Activated naive CD8-positive, alpha-beta T cell treated with anti-CD3 and anti-CD28 coated beads, Interleukin-2, amount 10 ng/mL, durations not matched to agents 7 days and 5 days (primary cell): ENCODE results near the gene OR52N4. TPM values are rescaled to one million over a fixed set of nuclear protein-coding genes. Genes with fewer than 3 reads are reported as not detected.

Experiments
- ATAC-seq: fragments of 150-1000 bp; cut with Tn5 transposase; one replicate; pipeline ENCODE4 v1.10.0; 2021; ENCODE audit warnings: low read depth, moderate library complexity
- POLR2A ChIA-PET: fragments of 350-600 bp; sonication (Branson Sonifier 250); formaldehyde crosslinking; loops from one replicate; lab custom pipeline; 2021; ENCODE audit warnings: antibody characterized with exemption; lab: Charles Lee
- DNase-seq: peaks from one replicate; pipeline ENCODE4 v3.0.0; 2021
- H3K27ac Mint-ChIP-seq: one replicate; pipeline ENCODE4 v1.8.0; 2022; ENCODE audit warnings: mild to moderate bottlenecking, mixed read lengths
- H3K27me3 Mint-ChIP-seq: one replicate; pipeline ENCODE4 v1.8.0; 2022; ENCODE audit warnings: mild to moderate bottlenecking, moderate library complexity, mixed read lengths
- H3K36me3 Mint-ChIP-seq: one replicate; pipeline ENCODE4 v1.8.0; 2021; ENCODE audit warnings: mild to moderate bottlenecking, mixed read lengths
- H3K4me1 Mint-ChIP-seq: one replicate; pipeline ENCODE4 v1.8.0; 2021; ENCODE audit warnings: mixed read lengths
- H3K4me3 Mint-ChIP-seq: one replicate; pipeline ENCODE4 v1.8.0; 2022; ENCODE audit warnings: mild to moderate bottlenecking, moderate library complexity, mixed read lengths
- H3K9me3 Mint-ChIP-seq: one replicate; pipeline ENCODE4 v1.8.0; 2021; ENCODE audit warnings: mixed read lengths
- total RNA-seq, 2 experiments: library from RNA; stranded (reverse); gene quantifications; one replicate each; pipeline ENCODE4 v1.2.3, GENCODE V29; 2021

Gene OR52N4
- total RNA-seq, 2 experiments from 2014 or later, result 1.7 to 1.8 TPM

DNA sequence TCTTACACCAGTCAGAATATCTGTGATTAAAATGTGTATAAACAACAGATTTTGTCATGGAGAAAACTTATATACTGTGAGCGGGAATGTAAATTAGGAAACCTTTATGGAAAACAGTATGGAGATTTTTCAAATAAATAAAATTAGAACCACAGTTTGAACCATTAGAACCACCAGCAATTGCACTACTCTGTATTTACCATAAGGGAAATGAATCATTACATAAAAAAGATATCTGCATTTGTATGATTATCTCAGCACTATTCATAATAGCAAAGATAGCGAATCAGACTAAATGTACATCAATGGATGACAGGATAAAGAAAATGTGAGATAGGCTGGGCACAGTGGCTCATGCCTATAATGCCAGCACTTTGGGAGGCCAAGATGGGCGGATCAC lies 7.4 kb upstream of the OR52N4 start:
- Mint-ChIP-seq H3K4me3 (no peak overlapping the region), H3K27me3 (peaks cover 2% of the 10 kb centered on the region), H3K27ac (no peak overlapping the region), H3K9me3 (peaks cover 8% of the 10 kb centered on the region), H3K36me3 (peaks cover 2% of the 10 kb centered on the region), H3K4me1 (no peaks in the 10 kb centered on the region)
- POLR2A ChIA-PET, result interaction anchor here (0.7 kb wide), 1 partner anchor 33 kb away, joined by 6 read pairs; no protein-coding TSS in a partner anchor
- DNase-seq, result no peak
- ATAC-seq, result no peak

GRCh38 chr11:5749836-5750235 lies 4.2 kb upstream of the OR52N4 start:
- POLR2A ChIA-PET, result no interaction called here
- peaks cover 2% of the 10 kb centered on the region for H3K36me3 Mint-ChIP-seq

DNA sequence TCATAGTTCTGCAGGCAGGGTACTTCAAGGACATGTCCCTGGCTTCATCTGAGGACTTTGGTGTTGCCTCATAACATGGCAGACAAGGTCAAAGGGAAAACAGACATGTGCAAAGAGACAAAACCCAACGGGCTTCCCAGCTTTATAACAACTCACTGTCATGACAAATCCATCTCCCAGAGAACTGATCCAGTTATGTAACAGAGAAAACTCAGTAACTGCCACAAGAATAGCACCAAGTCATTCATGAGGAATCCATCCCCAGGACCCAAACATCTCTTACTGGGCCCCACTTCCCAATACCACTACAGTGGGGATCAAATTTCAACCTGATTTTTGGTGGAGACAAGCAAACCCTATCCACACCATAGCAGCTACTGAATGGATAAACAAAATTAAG lies 13.0 kb downstream of the OR52N4 start:
- Mint-ChIP-seq H3K9me3 (no peaks in the 10 kb centered on the region), H3K4me1 (no peaks in the 10 kb centered on the region), H3K27ac (no peak overlapping the region), H3K27me3 (peaks cover under 1% of the 10 kb centered on the region), H3K4me3 (no peak overlapping the region), H3K36me3 (no peaks in the 10 kb centered on the region)
- DNase-seq (no peak), ATAC-seq (no peak)
- POLR2A ChIA-PET, result no interaction called here

More at GRCh38 chr11:5749836-5750235, 4.2 kb upstream of the OR52N4 start:
- no peaks in the 10 kb centered on the region for H3K27me3 Mint-ChIP-seq
- DNase-seq (no peak), ATAC-seq (no peak)
- no peak overlapping the region for H3K27ac Mint-ChIP-seq
- peaks cover 2% of the 10 kb centered on the region for H3K9me3 Mint-ChIP-seq
- no peak overlapping the region for H3K4me3 Mint-ChIP-seq
- H3K4me1 Mint-ChIP-seq, result no peaks in the 10 kb centered on the region

DNA sequence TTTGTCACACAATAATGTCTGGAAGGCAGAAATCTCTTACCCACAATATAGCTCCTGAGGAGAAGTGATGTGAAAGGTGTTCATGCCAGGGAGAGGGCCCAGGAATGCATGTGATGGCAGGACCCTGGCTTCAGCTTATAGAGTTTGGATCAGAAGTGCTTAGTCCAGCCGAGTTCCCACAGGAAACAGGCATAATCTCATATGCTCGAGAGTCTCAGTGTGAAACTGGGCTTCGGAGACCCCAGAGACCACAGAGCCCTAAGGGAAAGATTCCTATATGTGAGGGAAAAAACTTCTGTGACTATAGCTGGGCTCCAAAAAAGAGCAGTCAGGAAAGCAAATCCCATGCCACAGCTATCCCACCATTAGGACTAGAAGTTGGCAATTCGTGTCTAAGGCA lies 29.2 kb downstream of the OR52N4 start, which contains the start of gene OR52N5:
Gene OR52N5 (minus strand): TSS at position 101 of the 400 bp plus-strand sequence. CDS start 4,721 bp downstream, outside the sequence.
- no peak for ATAC-seq
- H3K27me3 Mint-ChIP-seq, result peaks cover 22% of the 10 kb centered on the region
- H3K27ac Mint-ChIP-seq, result no peak within 1 kb of the TSS
- DNase-seq, result no peak
- no peak within 1 kb of the TSS for H3K4me3 Mint-ChIP-seq
- no peaks in the 10 kb centered on the region for H3K9me3 Mint-ChIP-seq
- H3K36me3 Mint-ChIP-seq, result no peaks in the 10 kb centered on the region
- POLR2A ChIA-PET, result no interaction called here
- peaks cover 2% of the 10 kb centered on the region for H3K4me1 Mint-ChIP-seq

DNA sequence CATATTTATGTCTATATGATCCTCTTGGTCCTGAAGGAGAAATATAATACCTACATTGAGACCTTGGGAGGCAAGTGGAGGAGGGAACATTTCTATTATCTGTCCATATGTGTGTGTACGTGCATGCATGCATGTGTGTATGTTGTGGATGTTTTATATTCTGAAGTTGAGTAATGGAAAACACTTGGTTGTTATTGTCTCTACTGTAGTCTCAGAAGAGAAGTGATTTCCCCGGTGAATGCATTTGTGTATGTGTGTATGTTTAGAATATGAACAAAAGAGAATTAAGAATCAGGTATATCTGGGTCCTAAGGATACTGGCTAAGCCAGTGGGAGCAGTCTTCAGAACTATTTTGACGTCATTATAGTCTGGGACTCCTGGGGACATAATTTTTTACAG lies 37.1 kb downstream of the OR52N4 start, which contains the start of gene OR52N1:
Gene OR52N1 (minus strand): TSS at position 101 of the 400 bp plus-strand sequence. CDS start 2,449 bp downstream, outside the sequence.
- Mint-ChIP-seq H3K4me1 (no peaks in the 10 kb centered on the region), H3K36me3 (no peaks in the 10 kb centered on the region), H3K27me3 (peaks cover 8% of the 10 kb centered on the region), H3K9me3 (no peaks in the 10 kb centered on the region), H3K4me3 (no peak within 1 kb of the TSS), H3K27ac (no peak within 1 kb of the TSS)
- ATAC-seq (no peak), DNase-seq (no peak)
- POLR2A ChIA-PET, result no interaction called here

DNA sequence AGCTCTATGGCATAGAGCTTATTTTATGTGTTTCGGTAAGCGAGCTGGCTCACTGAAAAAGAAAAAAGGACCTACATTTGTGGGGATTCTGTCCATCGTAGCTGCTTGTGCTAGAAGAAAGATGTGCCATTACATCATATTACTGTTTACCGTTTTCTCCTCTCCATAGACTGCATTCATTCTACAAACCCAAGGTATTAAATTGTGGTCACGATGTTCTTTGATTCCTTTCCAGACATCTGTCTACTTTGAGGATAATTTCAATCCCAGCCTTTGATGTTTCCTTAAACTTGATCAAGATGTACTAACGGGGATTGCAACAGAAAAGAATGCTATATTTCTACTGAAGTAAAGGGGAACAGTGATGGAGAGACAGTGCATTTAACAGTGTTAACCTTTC lies 42.5 kb downstream of the OR52N4 start:
- ATAC-seq (no peak), DNase-seq (no peak)
- Mint-ChIP-seq H3K36me3 (no peaks in the 10 kb centered on the region), H3K9me3 (no peaks in the 10 kb centered on the region), H3K27ac (no peak overlapping the region), H3K4me1 (no peaks in the 10 kb centered on the region), H3K27me3 (peaks cover 5% of the 10 kb centered on the region), H3K4me3 (no peak overlapping the region)
- POLR2A ChIA-PET, result no interaction called here

- peaks cover 5% of the 10 kb centered on the region for H3K4me1 Mint-ChIP-seq
- no peak overlapping the region for H3K27ac Mint-ChIP-seq
- ATAC-seq, result no peak
- no peak for DNase-seq
- no peak overlapping the region for H3K4me3 Mint-ChIP-seq
- no peaks in the 10 kb centered on the region for H3K9me3 Mint-ChIP-seq
- H3K27me3 Mint-ChIP-seq, result peaks cover 15% of the 10 kb centered on the region
- POLR2A ChIA-PET, result no interaction called here
- no peaks in the 10 kb centered on the region for H3K36me3 Mint-ChIP-seq
Observed at GRCh38 chr11:5803982-5804381, 49.9 kb downstream of the OR52N4 start.

Other genes with a start within 250 kb of the OR52N4 start
- gene UBQLN3, start 244.3 kb upstream of the OR52N4 start, total RNA-seq, result under 1 TPM in 1 of 2 experiments, not detected in 1; 0.17 TPM
- gene UBQLNL, start 237.5 kb upstream of the OR52N4 start, total RNA-seq, result under 1 TPM; 0.30 to 0.60 TPM
- gene OR52H1, start 205.7 kb upstream of the OR52N4 start, total RNA-seq, result not detected
- gene OR52B6, start 173.4 kb upstream of the OR52N4 start, total RNA-seq, result not detected
- gene TRIM6, start 157.6 kb upstream of the OR52N4 start, total RNA-seq, result 1 to 10 TPM; 1.5 to 2.7 TPM
- 10 to 100 TPM; 17.3 to 17.5 TPM for gene TRIM34, start 129.2 kb upstream of the OR52N4 start, total RNA-seq
- 10 to 100 TPM; 33.1 to 36.4 TPM for gene TRIM5, start 69.2 kb upstream of the OR52N4 start, total RNA-seq
- 100 to 1,000 TPM; 341 to 369 TPM for gene TRIM22, start 64.5 kb upstream of the OR52N4 start, total RNA-seq
- gene OR56B1, start 17.8 kb upstream of the OR52N4 start, total RNA-seq, result under 1 TPM; 0.86 to 0.99 TPM
- not detected for gene OR52N5, start 29.1 kb downstream of the OR52N4 start, total RNA-seq
- not detected for gene OR52N1, start 37.0 kb downstream of the OR52N4 start, total RNA-seq
- not detected for gene OR52N2, start 54.7 kb downstream of the OR52N4 start, total RNA-seq
- gene OR52E6, start 87.7 kb downstream of the OR52N4 start, total RNA-seq, result not detected
- gene OR52E8, start 103.4 kb downstream of the OR52N4 start, total RNA-seq, result not detected
- gene OR52E4, start 126.4 kb downstream of the OR52N4 start, total RNA-seq, result not detected
- not detected for gene OR52E5, start 139.0 kb downstream of the OR52N4 start, total RNA-seq
- gene OR56A3, start 188.0 kb downstream of the OR52N4 start, total RNA-seq, result not detected
- gene OR56A5, start 214.3 kb downstream of the OR52N4 start, total RNA-seq, result not detected
- gene OR52L1, start 232.7 kb downstream of the OR52N4 start, total RNA-seq, result not detected